Neutrophil (primary cell): ENCODE data around the gene CPHXL.

Experiments
- H3K27ac ChIP-seq: fragments of 200-600 bp; sonication (generic); 2 replicates; pipeline ENCODE4 v1.5.1; 2016; ENCODE audit warnings: mild to moderate bottlenecking, moderate library complexity
- H3K27me3 ChIP-seq: fragments of 200-600 bp; sonication (generic); 2 replicates; pipeline ENCODE4 v1.6.0; 2016; ENCODE audit warnings: mild to moderate bottlenecking
- H3K36me3 ChIP-seq: fragments of 200-600 bp; sonication (generic); 2 replicates; pipeline ENCODE4 v1.5.1; 2017
- H3K4me1 ChIP-seq, 2 experiments: fragments of 200-600 bp in 1 of 2; sonication (generic) in 1 of 2; 1 replicate in 1 of 2; 2 replicates in 1 of 2; pipeline versions ENCODE4 v1.5.1 to v1.6.1; 2013 to 2016; ENCODE audit warnings: low read depth in 1 of 2, low read length in 1 of 2, mild to moderate bottlenecking in 1 of 2, moderate library complexity in 1 of 2; ENCODE audit not compliant: control insufficient read depth in 1 of 2, insufficient read depth in 1 of 2
- H3K4me3 ChIP-seq, 2 experiments: fragments of 200-600 bp in 1 of 2; sonication (generic) in 1 of 2; 1 replicate in 1 of 2; 2 replicates in 1 of 2; pipeline ENCODE4 v1.5.1; 2013 to 2016; ENCODE audit warnings: low read depth in 1 of 2, low read length in 1 of 2, mild to moderate bottlenecking in 1 of 2, moderate library complexity in 1 of 2
- H3K9me3 ChIP-seq: fragments of 200-600 bp; sonication (generic); 2 replicates; pipeline ENCODE4 v1.5.1; 2016
- TF ChIP-seq, protein P1 (sequence below): fragments of 200-600 bp; sonication (generic); IDR thresholded peaks from 2 replicates; pipeline ENCODE4 v1.5.1; 2016; ENCODE audit warnings: antibody characterized with exemption

Gene CPHXL

DNA sequence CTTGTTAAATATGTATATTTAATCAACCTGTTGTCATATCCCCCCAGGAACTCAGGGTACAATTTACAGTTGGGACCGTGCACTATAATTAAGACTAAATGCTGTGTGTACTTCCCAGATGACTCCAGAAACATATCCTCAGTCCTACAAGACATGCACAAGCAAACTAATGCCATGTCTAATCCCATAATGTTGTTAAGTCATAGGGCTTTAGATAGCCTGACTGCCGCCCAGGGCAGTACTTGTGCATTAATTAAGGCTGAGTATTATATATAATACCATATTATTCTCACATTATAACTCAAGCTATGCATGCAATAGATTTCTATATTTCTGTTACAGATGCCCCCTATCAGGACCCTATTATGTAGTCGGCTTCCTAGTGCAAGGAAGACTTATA lies 20.1 kb upstream of the CPHXL start:
- no peaks in the 10 kb centered on the region for H3K36me3 ChIP-seq
- H3K9me3 ChIP-seq, result no peaks in the 10 kb centered on the region
- H3K4me3 ChIP-seq, result no peak overlapping the region
- H3K4me1 ChIP-seq, result no peaks in the 10 kb centered on the region
- H3K27ac ChIP-seq, result no peak overlapping the region
- TF ChIP-seq, protein P1, sequence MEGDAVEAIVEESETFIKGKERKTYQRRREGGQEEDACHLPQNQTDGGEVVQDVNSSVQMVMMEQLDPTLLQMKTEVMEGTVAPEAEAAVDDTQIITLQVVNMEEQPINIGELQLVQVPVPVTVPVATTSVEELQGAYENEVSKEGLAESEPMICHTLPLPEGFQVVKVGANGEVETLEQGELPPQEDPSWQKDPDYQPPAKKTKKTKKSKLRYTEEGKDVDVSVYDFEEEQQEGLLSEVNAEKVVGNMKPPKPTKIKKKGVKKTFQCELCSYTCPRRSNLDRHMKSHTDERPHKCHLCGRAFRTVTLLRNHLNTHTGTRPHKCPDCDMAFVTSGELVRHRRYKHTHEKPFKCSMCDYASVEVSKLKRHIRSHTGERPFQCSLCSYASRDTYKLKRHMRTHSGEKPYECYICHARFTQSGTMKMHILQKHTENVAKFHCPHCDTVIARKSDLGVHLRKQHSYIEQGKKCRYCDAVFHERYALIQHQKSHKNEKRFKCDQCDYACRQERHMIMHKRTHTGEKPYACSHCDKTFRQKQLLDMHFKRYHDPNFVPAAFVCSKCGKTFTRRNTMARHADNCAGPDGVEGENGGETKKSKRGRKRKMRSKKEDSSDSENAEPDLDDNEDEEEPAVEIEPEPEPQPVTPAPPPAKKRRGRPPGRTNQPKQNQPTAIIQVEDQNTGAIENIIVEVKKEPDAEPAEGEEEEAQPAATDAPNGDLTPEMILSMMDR, result no peak
- no peaks in the 10 kb centered on the region for H3K27me3 ChIP-seq

DNA sequence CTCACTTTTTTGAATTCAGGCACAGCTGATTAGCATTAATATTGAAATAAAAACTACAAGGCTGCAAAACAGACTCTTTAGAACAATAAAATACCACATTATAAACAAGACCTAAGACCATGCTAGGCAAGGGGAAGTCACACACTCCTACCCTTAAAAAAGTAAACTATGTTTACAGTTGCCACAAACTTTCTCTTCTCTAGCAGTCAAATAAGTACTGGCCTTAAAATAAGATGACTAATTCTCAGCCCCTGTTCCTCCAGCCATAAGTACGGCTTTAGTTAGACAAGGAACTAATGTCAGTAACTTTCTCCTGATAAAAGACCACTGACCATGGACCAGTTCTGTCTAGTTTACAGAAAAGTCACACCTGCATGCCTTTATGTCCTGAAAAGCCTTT lies 19.5 kb upstream of the CPHXL start:
- H3K36me3 ChIP-seq, result no peaks in the 10 kb centered on the region
- no peaks in the 10 kb centered on the region for H3K9me3 ChIP-seq
- H3K27me3 ChIP-seq, result no peaks in the 10 kb centered on the region
- H3K4me1 ChIP-seq, result no peaks in the 10 kb centered on the region
- no peak overlapping the region for H3K27ac ChIP-seq
- H3K4me3 ChIP-seq, result no peak overlapping the region
- TF ChIP-seq, protein P1, result no peak

DNA sequence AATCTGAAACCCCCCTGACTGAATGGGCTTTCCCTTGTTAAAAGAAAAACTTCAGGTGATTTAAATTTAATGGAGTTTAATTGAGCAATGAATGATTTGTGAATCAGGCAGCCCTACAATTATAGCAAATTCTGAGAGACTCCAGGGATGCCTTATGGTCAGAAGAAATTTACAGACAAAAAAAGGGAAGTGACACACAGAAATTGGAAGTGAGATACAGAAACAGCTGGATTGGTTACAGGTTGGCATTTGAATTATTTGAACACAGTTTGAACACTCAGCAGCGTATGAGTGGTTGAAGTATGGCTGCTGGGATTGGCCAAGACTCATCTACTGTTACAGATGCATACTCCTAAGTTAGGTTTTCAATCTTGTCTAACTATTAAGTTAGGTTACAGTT lies 19.0 kb upstream of the CPHXL start:
- TF ChIP-seq, protein P1, result no peak
- Histone ChIP-seq H3K4me3 (no peak overlapping the region), H3K27ac (no peak overlapping the region), H3K9me3 (peaks cover 4% of the 10 kb centered on the region), H3K4me1 (no peaks in the 10 kb centered on the region), H3K27me3 (no peaks in the 10 kb centered on the region), H3K36me3 (no peaks in the 10 kb centered on the region)

DNA sequence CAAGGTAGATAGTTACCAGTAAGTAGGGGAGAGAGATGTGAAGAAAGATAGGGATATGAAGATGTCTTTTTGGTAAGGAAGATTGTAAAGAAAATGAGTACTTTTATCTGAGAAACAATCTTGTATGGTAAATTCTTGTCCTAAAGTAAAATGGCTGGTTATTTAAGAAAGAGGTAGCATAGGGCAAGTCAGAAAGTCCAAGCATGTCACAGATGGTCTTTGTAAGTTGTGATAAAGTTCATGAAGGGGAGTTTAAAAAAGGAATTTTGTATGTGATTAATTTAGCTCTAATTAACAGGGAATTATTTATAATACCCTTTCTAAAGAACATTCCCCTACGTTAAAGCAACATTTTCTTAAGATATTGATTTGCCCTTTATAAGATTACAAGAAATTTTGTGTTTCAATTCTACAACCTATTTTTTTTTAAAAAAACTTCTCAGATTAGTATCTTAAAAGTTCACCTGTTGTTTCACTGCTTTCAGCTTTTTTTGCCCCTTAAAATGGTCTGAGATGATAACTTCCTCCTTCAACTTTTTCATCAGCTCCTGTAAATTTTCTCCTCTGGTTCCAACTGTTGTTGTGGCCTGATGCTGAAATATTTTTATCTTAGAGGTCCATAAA lies 16.2 kb upstream of the CPHXL start:
- Histone ChIP-seq H3K9me3 (peaks cover 6% of the 10 kb centered on the region), H3K27me3 (no peaks in the 10 kb centered on the region), H3K36me3 (no peaks in the 10 kb centered on the region), H3K27ac (no peak overlapping the region), H3K4me1 (no peaks in the 10 kb centered on the region), H3K4me3 (no peak overlapping the region)
- TF ChIP-seq, protein P1, result no peak

DNA sequence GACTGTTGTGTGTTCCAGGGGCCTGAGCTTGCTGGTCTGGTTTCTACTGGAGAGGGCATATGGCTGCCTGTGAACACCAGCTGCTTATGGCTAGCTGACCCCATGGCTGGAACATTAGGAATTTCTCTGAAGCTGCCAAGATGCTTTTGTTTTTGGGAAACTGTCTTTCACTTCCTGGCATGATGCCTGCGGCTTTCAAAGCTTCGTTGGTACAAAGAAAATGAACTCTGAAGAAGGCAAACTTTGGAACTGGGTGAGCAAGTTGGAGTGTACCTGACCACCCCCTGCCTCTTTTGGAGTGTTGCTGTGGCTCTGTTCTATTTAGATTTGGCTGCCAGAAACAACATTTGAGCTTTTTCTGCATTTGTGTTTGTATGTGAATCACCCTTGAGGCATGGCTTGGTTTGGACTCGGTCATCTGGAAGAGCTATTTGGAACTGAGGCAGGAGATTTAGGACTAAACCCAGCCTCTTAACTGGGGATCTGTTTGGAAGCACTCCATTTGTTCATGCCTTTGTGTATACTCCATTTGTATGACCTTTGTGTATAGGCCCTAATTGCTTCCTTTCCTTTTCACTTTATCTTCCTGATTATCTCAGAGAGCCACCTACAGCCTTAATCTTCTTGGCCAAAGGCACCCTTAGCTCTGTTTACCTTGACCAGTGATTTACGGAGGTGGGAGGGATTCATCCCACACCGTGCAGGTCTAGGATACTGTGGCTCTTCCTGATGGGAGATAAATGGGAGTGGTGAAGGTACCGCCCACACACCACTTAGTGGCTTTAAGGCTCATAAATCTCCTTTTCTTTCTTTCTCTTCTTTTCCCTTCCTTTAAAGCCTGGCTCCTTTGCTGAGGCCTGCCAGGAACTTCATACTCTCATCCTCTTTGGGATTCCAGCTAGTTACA lies 7.3 kb upstream of the CPHXL start:
- no peaks in the 10 kb centered on the region for H3K9me3 ChIP-seq
- no peak overlapping the region for H3K27ac ChIP-seq
- H3K27me3 ChIP-seq, result no peaks in the 10 kb centered on the region
- H3K4me3 ChIP-seq, result no peak overlapping the region
- TF ChIP-seq, protein P1, result no peak
- no peaks in the 10 kb centered on the region for H3K36me3 ChIP-seq
- no peaks in the 10 kb centered on the region for H3K4me1 ChIP-seq
